Subcutaneous adipose tissue (tissue), 4 donors: ENCODE data around the gene ZBTB20. TPM values are rescaled to one million over a fixed set of nuclear protein-coding genes. Genes with fewer than 3 reads are reported as not detected.

ENCODE experiments used
- CTCF ChIP-seq: fragments of 450-650 bp; IDR thresholded peaks from one replicate; pipeline ENCODE4 v1.5.1; 2016; ENCODE audit warnings: low read depth, mild to moderate bottlenecking, control low read depth, antibody characterized with exemption, moderate library complexity
- total RNA-seq, 4 donors: library from RNA; depleted of rRNA; stranded (reverse); fragments of >200 nt; gene quantifications; one replicate each; pipeline ENCODE4 v1.1.0, GENCODE V29; 2016

Gene ZBTB20
- total RNA-seq, 4 donors from 2014 or later: 60.3 to 93.4 (median 69.1) TPM

DNA sequence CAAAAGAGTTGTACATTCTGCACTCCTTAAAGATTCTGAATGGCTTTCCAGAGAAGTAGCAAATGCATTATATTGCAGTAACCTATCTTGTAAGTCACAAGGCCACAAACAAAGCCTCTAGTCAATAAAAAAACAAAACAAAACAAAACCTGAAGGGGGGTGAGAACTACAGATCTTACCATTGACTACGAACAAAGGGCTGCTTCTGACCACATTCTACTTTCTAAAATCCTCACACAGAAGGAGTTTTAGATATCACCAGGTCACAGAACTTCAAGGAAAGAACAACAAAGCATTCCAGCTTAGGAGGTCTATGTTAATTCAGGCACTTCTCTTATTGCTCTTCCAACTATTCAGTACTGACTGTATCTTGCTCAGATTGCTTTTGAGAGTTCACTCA lies 343.0 kb downstream of the ZBTB20 start:
- TF ChIP-seq CTCF: no peak

GRCh38 chr3:114803042-114803695 lies 343.9 kb downstream of the ZBTB20 start:
- TF ChIP-seq CTCF: no peak

GRCh38 chr3:114800272-114801031 lies 346.6 kb downstream of the ZBTB20 start:
- TF ChIP-seq CTCF: no peak

DNA sequence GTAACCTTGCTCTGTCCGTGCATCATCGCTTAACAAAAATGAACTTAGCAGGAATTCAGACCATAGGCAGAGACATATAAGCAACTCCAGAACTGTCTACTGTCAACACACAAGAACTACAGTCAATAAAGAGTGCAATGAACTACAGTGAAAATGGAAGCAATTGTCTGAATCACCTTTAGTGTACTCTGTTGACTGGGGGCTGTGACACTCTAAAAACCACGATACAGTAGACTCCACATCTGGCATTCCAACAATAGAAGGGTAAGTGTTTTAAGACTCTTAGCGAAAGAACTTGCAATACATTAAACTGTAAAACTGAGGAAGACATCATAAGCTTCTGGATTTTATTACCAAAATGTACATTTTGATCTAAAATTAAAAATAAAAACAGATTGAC lies 347.3 kb downstream of the ZBTB20 start:
- TF ChIP-seq CTCF: no peak

DNA sequence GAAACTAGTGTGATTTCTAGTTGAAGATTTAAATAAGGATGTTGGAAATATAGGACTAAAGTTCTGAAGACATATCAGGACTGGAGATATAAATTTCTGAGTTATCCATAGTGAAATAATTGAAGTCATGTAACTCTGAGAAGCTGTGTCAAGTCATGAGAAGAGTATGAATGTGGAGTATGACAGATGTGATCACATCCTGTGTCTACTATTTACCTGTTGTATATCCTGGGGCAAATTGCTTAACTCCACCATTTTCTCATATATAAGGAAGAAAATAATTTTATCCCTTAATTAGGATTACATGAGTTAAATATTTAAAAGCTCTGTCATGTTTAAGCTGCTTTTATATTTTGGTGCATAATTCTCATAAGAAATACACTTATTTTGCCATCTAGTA lies 350.3 kb downstream of the ZBTB20 start:
- TF ChIP-seq CTCF: no peak

GRCh38 chr3:114794894-114795630 lies 352.0 kb downstream of the ZBTB20 start:
- TF ChIP-seq CTCF: no peak
